Osteoblast (primary cell): Measurements from ENCODE around the gene AFF2. TPM values are rescaled to one million over a fixed set of nuclear protein-coding genes. Genes with fewer than 3 reads are reported as not detected.

ENCODE experiments used
- DNase-seq: peaks from one replicate; pipeline ENCODE4 v3.0.0; 2011; ENCODE audit warnings: low spot score, mixed read lengths; ENCODE audit not compliant: insufficient read length; ENCODE audit errors: missing footprints
- H2AFZ ChIP-seq: 2 replicates; pipeline ENCODE4 v1.6.0; 2011; ENCODE audit warnings: mild to moderate bottlenecking, low read length
- H3K27ac ChIP-seq: 2 replicates; pipeline ENCODE4 v1.5.1; 2011; ENCODE audit warnings: mild to moderate bottlenecking, low read depth, low read length, moderate library complexity
- H3K27me3 ChIP-seq: 2 replicates; pipeline ENCODE4 v1.6.0; 2012; ENCODE audit warnings: mild to moderate bottlenecking, control low read depth, inconsistent platforms, low read length, moderate library complexity; ENCODE audit not compliant: insufficient read depth
- H3K36me3 ChIP-seq: 2 replicates; pipeline ENCODE4 v1.5.1; 2011; ENCODE audit warnings: mild to moderate bottlenecking, low read length, control low read depth, moderate library complexity; ENCODE audit not compliant: insufficient read depth
- H3K4me1 ChIP-seq: 2 replicates; pipeline ENCODE4 v1.5.1; 2011; ENCODE audit warnings: mild to moderate bottlenecking, low read length, control low read depth, moderate library complexity; ENCODE audit not compliant: insufficient read depth
- H3K4me2 ChIP-seq: 2 replicates; pipeline ENCODE4 v1.6.0; 2011; ENCODE audit warnings: mild to moderate bottlenecking, low read length; ENCODE audit not compliant: insufficient read depth
- H3K4me3 ChIP-seq: fragments of 200-600 bp; sonication (generic); 3 replicates; pipeline ENCODE4 v1.5.1; 2012; ENCODE audit warnings: mild to moderate bottlenecking, low read length, inconsistent platforms; ENCODE audit not compliant: insufficient read depth
- H3K79me2 ChIP-seq: 2 replicates; pipeline ENCODE4 v1.6.0; 2012; ENCODE audit warnings: mild to moderate bottlenecking, low read length, control low read depth, inconsistent platforms; ENCODE audit not compliant: insufficient read depth
- H3K9me3 ChIP-seq: 2 replicates; pipeline ENCODE4 v1.5.1; 2011; ENCODE audit warnings: low read depth, low read length, control low read depth
- H4K20me1 ChIP-seq: 2 replicates; pipeline ENCODE4 v1.6.0; 2012; ENCODE audit warnings: mild to moderate bottlenecking, low read length, control low read depth; ENCODE audit not compliant: insufficient read depth
- total RNA-seq: library from RNA; depleted of rRNA; stranded (reverse); fragments of >200 nt; gene quantifications from 2 replicates; pipeline ENCODE4 v1.2.3, GENCODE V29; 2012
- TF ChIP-seq, protein P1 (sequence below): IDR thresholded peaks from 2 replicates; pipeline ENCODE4 v1.5.1; 2011; ENCODE audit warnings: mild to moderate bottlenecking, low read depth, low read length, moderate library complexity; ENCODE audit errors: extremely low read depth

AFF2 gene
- total RNA-seq, 1 donor: 10.9 TPM

DNA sequence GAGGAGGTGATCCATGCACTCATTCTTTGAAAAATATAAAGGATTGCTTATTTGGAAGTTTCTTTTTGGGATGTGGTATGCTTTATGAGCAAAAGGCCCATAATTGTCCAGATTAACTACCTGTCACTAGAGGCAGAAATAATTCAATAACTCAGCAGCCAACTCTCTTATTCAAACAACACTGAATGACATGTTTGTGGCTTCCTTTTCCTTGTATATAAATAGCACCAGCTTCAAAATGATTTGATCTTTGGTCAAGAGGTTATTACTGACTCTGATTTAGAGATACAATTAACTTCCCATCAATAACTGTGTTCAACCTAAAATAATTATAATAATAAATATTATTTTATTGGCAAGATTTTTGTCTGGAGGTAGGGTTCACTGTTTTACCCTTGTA, 232.3 kb downstream of the AFF2 start:
- DNase-seq: no peak
- no peak overlapping the region for H3K4me3 ChIP-seq
- no peak overlapping the region for H2AFZ ChIP-seq
- H3K27ac ChIP-seq: no peak overlapping the region
- no peak overlapping the region for H3K4me2 ChIP-seq
- TF ChIP-seq, protein P1, sequence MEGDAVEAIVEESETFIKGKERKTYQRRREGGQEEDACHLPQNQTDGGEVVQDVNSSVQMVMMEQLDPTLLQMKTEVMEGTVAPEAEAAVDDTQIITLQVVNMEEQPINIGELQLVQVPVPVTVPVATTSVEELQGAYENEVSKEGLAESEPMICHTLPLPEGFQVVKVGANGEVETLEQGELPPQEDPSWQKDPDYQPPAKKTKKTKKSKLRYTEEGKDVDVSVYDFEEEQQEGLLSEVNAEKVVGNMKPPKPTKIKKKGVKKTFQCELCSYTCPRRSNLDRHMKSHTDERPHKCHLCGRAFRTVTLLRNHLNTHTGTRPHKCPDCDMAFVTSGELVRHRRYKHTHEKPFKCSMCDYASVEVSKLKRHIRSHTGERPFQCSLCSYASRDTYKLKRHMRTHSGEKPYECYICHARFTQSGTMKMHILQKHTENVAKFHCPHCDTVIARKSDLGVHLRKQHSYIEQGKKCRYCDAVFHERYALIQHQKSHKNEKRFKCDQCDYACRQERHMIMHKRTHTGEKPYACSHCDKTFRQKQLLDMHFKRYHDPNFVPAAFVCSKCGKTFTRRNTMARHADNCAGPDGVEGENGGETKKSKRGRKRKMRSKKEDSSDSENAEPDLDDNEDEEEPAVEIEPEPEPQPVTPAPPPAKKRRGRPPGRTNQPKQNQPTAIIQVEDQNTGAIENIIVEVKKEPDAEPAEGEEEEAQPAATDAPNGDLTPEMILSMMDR: no peak
- no peaks in the 10 kb centered on the region for H4K20me1 ChIP-seq
- H3K27me3 ChIP-seq: no peaks in the 10 kb centered on the region
- H3K9me3 ChIP-seq: no peaks in the 10 kb centered on the region
- no peaks in the 10 kb centered on the region for H3K4me1 ChIP-seq
- no peaks in the 10 kb centered on the region for H3K79me2 ChIP-seq
- no peaks in the 10 kb centered on the region for H3K36me3 ChIP-seq

GRCh38 chrX:148741441-148741840, 241.0 kb downstream of the AFF2 start:
- no peaks in the 10 kb centered on the region for H4K20me1 ChIP-seq
- no peaks in the 10 kb centered on the region for H3K36me3 ChIP-seq
- H3K4me1 ChIP-seq: no peaks in the 10 kb centered on the region
- H3K79me2 ChIP-seq: no peaks in the 10 kb centered on the region
- H3K9me3 ChIP-seq: no peaks in the 10 kb centered on the region
- H3K4me2 ChIP-seq: no peak overlapping the region
- DNase-seq: no peak
- no peaks in the 10 kb centered on the region for H3K27me3 ChIP-seq
- TF ChIP-seq, protein P1: no peak
- H2AFZ ChIP-seq: no peak overlapping the region
- H3K4me3 ChIP-seq: no peak overlapping the region
- H3K27ac ChIP-seq: no peak overlapping the region

- Histone ChIP-seq H3K27ac (no peak overlapping the region), H3K4me2 (no peak overlapping the region), H3K27me3 (no peaks in the 10 kb centered on the region), H3K9me3 (no peaks in the 10 kb centered on the region), H3K4me1 (no peaks in the 10 kb centered on the region), H3K36me3 (no peaks in the 10 kb centered on the region), H3K4me3 (no peak overlapping the region), H2AFZ (no peak overlapping the region), H4K20me1 (no peaks in the 10 kb centered on the region), H3K79me2 (no peaks in the 10 kb centered on the region)
- TF ChIP-seq, protein P1: no peak
- no peak for DNase-seq
These were observed 254.7 kb downstream of the AFF2 start for GRCh38 chrX:148755111-148755510.

- Histone ChIP-seq H3K79me2 (no peaks in the 10 kb centered on the region), H3K4me1 (no peaks in the 10 kb centered on the region), H4K20me1 (no peaks in the 10 kb centered on the region), H2AFZ (no peak overlapping the region), H3K4me3 (no peak overlapping the region), H3K27ac (no peak overlapping the region), H3K9me3 (no peaks in the 10 kb centered on the region), H3K36me3 (no peaks in the 10 kb centered on the region), H3K4me2 (no peak overlapping the region), H3K27me3 (no peaks in the 10 kb centered on the region)
- TF ChIP-seq, protein P1: no peak
- DNase-seq: no peak
These were observed 263.5 kb downstream of the AFF2 start for GRCh38 chrX:148763896-148764295.
